Activated naive CD4-positive, alpha-beta T cell treated with anti-CD3 and anti-CD28 coated beads, Interleukin-2, amount 10 ng/mL, durations not matched to agents 7 days and 5 days (primary cell): ENCODE results near the gene TPP1.

ENCODE experiments used
- CTCF ChIA-PET: fragments of 350-600 bp; sonication (Branson Sonifier 250); formaldehyde crosslinking; loops from one replicate; lab custom pipeline; 2021; ENCODE audit warnings: antibody characterized with exemption; lab: Charles Lee
- DNase-seq: peaks from one replicate; pipeline ENCODE4 v3.0.0-alpha.2; 2020
- H3K27ac Mint-ChIP-seq: one replicate; pipeline ENCODE4 v1.8.0; 2021; ENCODE audit warnings: mild to moderate bottlenecking, moderate library complexity, mixed read lengths
- H3K27me3 Mint-ChIP-seq: one replicate; pipeline ENCODE4 v1.8.0; 2021; ENCODE audit warnings: mild to moderate bottlenecking, mixed read lengths
- H3K36me3 Mint-ChIP-seq: one replicate; pipeline ENCODE4 v1.8.0; 2021; ENCODE audit warnings: mixed read lengths
- H3K4me1 Mint-ChIP-seq: one replicate; pipeline ENCODE4 v1.8.0; 2021; ENCODE audit warnings: mixed read lengths
- H3K4me3 Mint-ChIP-seq: one replicate; pipeline ENCODE4 v1.8.0; 2021; ENCODE audit warnings: mild to moderate bottlenecking, moderate library complexity, mixed read lengths
- H3K9me3 Mint-ChIP-seq: one replicate; pipeline ENCODE4 v1.8.0; 2021; ENCODE audit warnings: mixed read lengths

TPP1 gene

GRCh38 chr11:6594142-6594768, 25.0 kb downstream of the TPP1 start:
- H3K9me3 Mint-ChIP-seq, result no peaks in the 10 kb centered on the region
- H3K36me3 Mint-ChIP-seq, result peaks cover 43% of the 10 kb centered on the region
- peaks cover 12% of the 10 kb centered on the region for H3K4me1 Mint-ChIP-seq
- H3K27me3 Mint-ChIP-seq, result no peaks in the 10 kb centered on the region
- H3K27ac Mint-ChIP-seq, result no peak overlapping the region
- H3K4me3 Mint-ChIP-seq, result no peak overlapping the region
- CTCF ChIA-PET, result interaction anchor here (1.1 to 2.4 kb wide), 4 partner anchors 10 to 113 kb away, joined by 3 to 9 read pairs (median 4); partner anchors contain the start of genes ARFIP2, MRPL17 and TIMM10B
- no peak for DNase-seq

- no peaks in the 10 kb centered on the region for H3K27me3 Mint-ChIP-seq
- CTCF ChIA-PET, result no interaction called here
- peaks cover 36% of the 10 kb centered on the region for H3K36me3 Mint-ChIP-seq
- H3K4me1 Mint-ChIP-seq, result no peaks in the 10 kb centered on the region
- no peak for DNase-seq
- H3K27ac Mint-ChIP-seq, result no peak overlapping the region
- H3K9me3 Mint-ChIP-seq, result peaks cover 18% of the 10 kb centered on the region
- H3K4me3 Mint-ChIP-seq, result no peak overlapping the region
These were observed 31.2 kb downstream of the TPP1 start for GRCh38 chr11:6588018-6588417.

DNA sequence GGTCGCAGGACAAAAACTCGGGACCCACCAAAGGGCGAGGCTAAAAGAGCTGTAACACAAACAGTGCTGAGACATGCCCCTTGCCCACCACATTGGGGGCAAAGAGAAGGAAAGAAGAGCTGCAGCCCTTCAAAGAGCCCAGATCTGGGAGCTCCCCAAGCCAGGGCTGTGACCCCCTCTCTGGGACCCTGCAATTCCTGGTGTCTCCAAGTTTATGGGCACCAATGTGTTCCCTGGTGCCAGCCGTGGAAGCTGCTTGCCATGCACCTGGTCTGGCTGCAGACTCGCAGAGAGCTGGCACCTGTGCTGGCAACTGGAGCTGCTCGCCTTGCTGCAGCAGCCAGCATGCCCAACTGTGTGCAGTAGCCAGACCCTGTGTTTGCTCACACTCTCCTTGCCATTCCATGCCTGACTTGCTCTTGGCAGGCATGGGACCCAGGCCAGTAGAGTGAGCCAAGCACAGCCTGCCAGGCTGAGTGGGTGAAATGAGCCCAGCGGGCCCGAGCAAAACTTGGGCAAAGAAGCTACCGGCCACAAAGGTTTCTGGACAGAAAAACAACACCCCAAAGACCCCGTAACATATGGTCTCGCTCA, 31.8 kb downstream of the TPP1 start:
- H3K4me3 Mint-ChIP-seq, result no peak overlapping the region
- H3K9me3 Mint-ChIP-seq, result peaks cover 21% of the 10 kb centered on the region
- no peak overlapping the region for H3K27ac Mint-ChIP-seq
- H3K4me1 Mint-ChIP-seq, result no peaks in the 10 kb centered on the region
- H3K36me3 Mint-ChIP-seq, result peaks cover 40% of the 10 kb centered on the region
- CTCF ChIA-PET, result interaction anchor here (0.8 to 1.1 kb wide), 2 partner anchors 10 to 96 kb away, joined by 3 read pairs; partner anchors contain the start of gene MRPL17
- no peaks in the 10 kb centered on the region for H3K27me3 Mint-ChIP-seq
- no peak for DNase-seq

DNA sequence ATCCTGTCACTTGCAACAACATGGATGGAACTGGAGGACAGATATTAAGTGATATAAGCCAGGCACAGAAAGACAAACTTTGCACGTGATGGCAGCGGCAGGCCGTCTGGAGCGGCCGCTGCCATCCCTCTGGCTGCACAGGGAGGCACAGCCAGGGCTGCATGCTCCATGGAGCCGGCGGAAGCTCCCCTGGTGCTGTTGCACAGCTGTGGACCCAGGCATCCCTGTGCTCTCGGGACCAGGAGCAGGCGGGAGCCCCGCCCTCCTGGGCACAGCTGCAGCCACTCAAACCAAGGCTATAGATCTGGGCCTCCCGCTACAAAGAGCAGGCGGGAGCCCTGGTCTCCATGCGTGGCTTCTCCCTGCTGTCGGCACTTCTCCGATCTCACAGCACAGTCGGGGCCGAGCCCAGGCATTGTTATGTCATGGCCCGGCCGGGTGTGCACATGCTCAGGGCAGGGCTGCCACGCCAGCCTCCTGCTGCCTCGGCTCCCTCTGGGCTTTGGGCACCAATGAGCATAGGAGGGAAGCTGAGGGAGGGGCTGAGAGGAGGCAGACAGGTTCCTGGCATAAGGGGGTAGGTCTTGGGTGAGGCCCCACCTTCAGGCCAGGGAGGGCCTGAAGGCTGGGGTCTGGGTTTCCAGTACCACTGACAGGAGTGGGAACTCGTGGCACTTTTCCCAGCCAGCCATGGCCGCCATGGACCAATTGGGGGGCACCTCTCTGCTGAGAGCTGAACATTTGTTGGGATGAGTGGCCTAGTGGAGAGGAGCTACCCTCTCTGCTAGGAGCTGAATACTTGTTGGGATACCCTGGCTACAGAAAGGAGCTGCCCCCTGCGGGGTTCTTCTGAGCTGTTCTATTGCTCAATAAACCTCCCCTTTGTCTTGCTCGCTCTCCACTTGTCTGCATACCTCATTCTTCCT, 32.5 kb downstream of the TPP1 start:
- H3K27ac Mint-ChIP-seq, result no peak overlapping the region
- no peak for DNase-seq
- peaks cover 25% of the 10 kb centered on the region for H3K9me3 Mint-ChIP-seq
- H3K36me3 Mint-ChIP-seq, result peaks cover 38% of the 10 kb centered on the region
- H3K27me3 Mint-ChIP-seq, result no peaks in the 10 kb centered on the region
- no peak overlapping the region for H3K4me3 Mint-ChIP-seq
- CTCF ChIA-PET, result interaction anchor here (0.8 to 1.1 kb wide), 2 partner anchors 10 to 97 kb away, joined by 3 read pairs; partner anchors contain the start of gene MRPL17
- no peaks in the 10 kb centered on the region for H3K4me1 Mint-ChIP-seq

GRCh38 chr11:6584528-6584927, 34.7 kb downstream of the TPP1 start:
- Mint-ChIP-seq H3K27ac (no peak overlapping the region), H3K9me3 (peaks cover 25% of the 10 kb centered on the region), H3K27me3 (no peaks in the 10 kb centered on the region), H3K4me3 (no peak overlapping the region), H3K36me3 (peaks cover 32% of the 10 kb centered on the region), H3K4me1 (no peaks in the 10 kb centered on the region)
- CTCF ChIA-PET, result no interaction called here
- no peak for DNase-seq

DNA sequence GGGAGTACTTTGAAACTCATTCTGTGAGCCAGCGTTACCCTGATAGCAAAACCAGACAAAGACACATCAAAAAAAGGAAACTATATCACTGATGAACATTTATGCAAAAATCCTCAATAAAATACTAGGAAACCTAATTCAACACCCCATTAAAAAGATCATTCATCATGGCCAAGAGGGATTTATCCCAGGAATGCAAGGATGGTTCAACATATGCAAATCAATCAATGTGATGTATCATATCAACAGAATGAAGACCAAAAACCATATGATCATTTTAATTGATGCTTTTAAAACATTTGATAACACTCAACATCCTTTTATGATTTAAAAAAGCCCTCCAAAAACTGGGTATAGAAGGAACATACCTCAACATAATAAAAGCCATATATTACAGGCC, 35.6 kb downstream of the TPP1 start:
- Mint-ChIP-seq H3K36me3 (peaks cover 32% of the 10 kb centered on the region), H3K27me3 (no peaks in the 10 kb centered on the region), H3K27ac (no peak overlapping the region), H3K4me1 (no peaks in the 10 kb centered on the region), H3K4me3 (no peak overlapping the region), H3K9me3 (peaks cover 25% of the 10 kb centered on the region)
- no peak for DNase-seq
- CTCF ChIA-PET, result no interaction called here

DNA sequence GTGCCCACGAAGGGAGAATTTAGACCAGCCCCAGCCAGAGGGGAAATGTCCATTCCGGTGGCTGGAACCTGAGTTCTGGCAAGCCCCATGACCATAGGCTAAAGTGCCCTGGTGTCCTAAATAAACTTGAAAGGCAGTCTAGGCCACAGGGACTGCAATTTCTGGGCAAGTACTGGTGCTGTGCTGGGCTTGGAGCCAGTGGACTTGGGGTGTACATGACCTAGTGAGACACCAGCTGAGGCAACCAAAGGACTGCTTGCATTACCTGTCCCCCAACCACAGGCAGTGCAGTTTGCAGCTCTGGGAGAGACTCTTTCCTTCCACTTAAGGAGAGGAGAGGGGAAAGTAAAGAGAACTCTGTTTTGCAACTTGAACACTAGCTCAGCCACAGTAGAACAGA, 39.5 kb downstream of the TPP1 start:
- H3K27me3 Mint-ChIP-seq, result no peaks in the 10 kb centered on the region

DNA sequence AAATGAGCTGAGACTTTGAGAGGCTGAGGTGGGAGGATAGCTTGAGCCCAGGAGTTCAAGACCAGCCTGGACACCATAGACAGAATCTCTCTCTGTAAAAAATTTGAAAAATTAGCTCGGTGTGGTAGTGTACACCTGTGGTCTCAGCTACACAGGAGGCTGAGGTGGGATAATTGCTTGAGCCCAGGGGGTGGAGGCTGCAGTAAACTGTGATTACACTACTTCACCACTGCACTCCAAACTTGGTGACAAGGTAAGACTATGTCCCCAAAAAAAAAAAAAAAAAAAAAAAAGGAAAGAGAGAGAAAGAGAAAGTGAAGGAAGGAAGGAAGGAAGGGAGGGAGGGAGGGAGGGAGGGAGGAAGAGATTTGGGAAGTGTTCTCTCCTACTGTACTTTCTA, 41.1 kb downstream of the TPP1 start:
- Mint-ChIP-seq H3K4me3 (no peak overlapping the region), H3K9me3 (peaks cover 8% of the 10 kb centered on the region), H3K27ac (no peak overlapping the region), H3K4me1 (no peaks in the 10 kb centered on the region), H3K27me3 (no peaks in the 10 kb centered on the region), H3K36me3 (peaks cover 11% of the 10 kb centered on the region)
- CTCF ChIA-PET, result interaction anchor here (1.1 to 1.6 kb wide), 2 partner anchors 15 to 47 kb away, joined by 3 read pairs; no protein-coding TSS in a partner anchor
- no peak for DNase-seq

More for the DNA sequence above, 39.5 kb downstream of the TPP1 start:
- no peak for DNase-seq
- CTCF ChIA-PET, result interaction anchor here (1.1 to 1.2 kb wide), 2 partner anchors 104 to 328 kb away, joined by 3 to 4 read pairs; partner anchors contain the start of gene MRPL17
- H3K9me3 Mint-ChIP-seq, result peaks cover 21% of the 10 kb centered on the region
- no peaks in the 10 kb centered on the region for H3K4me1 Mint-ChIP-seq
- H3K36me3 Mint-ChIP-seq, result peaks cover 25% of the 10 kb centered on the region
- no peak overlapping the region for H3K4me3 Mint-ChIP-seq
- H3K27ac Mint-ChIP-seq, result no peak overlapping the region

- DNase-seq, result no peak
- Mint-ChIP-seq H3K4me3 (no peak overlapping the region), H3K27ac (no peak overlapping the region), H3K36me3 (peaks cover 3% of the 10 kb centered on the region), H3K4me1 (no peaks in the 10 kb centered on the region), H3K27me3 (no peaks in the 10 kb centered on the region), H3K9me3 (no peaks in the 10 kb centered on the region)
- CTCF ChIA-PET, result interaction anchor here (0.6 to 1.6 kb wide), 2 partner anchors 16 to 20 kb away, joined by 3 read pairs; no protein-coding TSS in a partner anchor
These were observed 42.5 kb downstream of the TPP1 start for GRCh38 chr11:6576471-6577373.

DNA sequence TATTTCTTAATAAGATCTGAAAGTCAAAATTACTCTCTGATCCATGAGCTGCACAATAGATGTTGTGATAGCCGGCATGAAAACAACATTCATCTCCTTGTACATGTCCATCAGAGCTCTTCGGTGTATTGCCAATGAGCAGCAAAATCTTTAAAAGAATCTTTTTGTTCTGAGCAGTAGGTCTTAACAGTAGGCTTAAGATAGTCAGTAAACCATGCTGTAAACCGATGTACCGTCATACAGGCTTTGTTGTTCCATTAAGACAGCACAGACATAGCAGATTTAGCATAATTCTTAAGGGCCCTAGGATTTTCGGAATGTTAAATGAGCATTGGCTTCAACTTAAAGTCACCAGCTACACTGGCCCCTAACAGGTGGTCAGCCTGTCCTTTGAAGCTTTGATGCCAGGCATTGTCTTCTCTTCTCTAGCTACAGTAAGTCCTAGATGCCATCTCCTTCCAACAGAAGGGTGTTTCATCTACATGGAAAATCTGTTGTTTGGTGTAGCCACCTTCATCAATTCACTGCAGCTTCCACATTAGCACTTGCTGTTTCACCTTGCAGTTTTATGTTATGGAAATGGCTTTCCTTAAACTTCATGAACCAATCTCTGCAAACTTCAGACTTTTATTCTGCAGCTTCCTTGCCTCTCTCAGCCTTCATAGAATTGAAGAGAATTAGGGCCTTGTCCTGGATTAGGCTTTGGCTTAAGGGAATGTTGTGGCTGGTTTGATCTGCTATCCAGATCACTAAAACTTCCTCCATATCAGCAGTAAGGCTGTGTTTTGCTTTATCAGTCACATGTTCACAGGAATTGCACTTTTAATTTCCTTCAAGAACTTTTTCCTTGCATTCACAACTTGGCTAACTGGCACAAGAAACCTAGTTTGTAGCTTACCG, 44.2 kb downstream of the TPP1 start:
- H3K27ac Mint-ChIP-seq, result no peak overlapping the region
- no peaks in the 10 kb centered on the region for H3K9me3 Mint-ChIP-seq
- CTCF ChIA-PET, result no interaction called here
- DNase-seq, result no peak
- no peaks in the 10 kb centered on the region for H3K4me1 Mint-ChIP-seq
- H3K4me3 Mint-ChIP-seq, result no peak overlapping the region
- H3K36me3 Mint-ChIP-seq, result peaks cover 2% of the 10 kb centered on the region
- no peaks in the 10 kb centered on the region for H3K27me3 Mint-ChIP-seq

- H3K4me1 Mint-ChIP-seq, result no peaks in the 10 kb centered on the region
- peaks cover 5% of the 10 kb centered on the region for H3K36me3 Mint-ChIP-seq
- H3K9me3 Mint-ChIP-seq, result no peaks in the 10 kb centered on the region
- CTCF ChIA-PET, result no interaction called here
- H3K27me3 Mint-ChIP-seq, result no peaks in the 10 kb centered on the region
- DNase-seq, result no peak
- no peak overlapping the region for H3K27ac Mint-ChIP-seq
- no peak overlapping the region for H3K4me3 Mint-ChIP-seq
These were observed 47.0 kb downstream of the TPP1 start for GRCh38 chr11:6572215-6572614.

DNA sequence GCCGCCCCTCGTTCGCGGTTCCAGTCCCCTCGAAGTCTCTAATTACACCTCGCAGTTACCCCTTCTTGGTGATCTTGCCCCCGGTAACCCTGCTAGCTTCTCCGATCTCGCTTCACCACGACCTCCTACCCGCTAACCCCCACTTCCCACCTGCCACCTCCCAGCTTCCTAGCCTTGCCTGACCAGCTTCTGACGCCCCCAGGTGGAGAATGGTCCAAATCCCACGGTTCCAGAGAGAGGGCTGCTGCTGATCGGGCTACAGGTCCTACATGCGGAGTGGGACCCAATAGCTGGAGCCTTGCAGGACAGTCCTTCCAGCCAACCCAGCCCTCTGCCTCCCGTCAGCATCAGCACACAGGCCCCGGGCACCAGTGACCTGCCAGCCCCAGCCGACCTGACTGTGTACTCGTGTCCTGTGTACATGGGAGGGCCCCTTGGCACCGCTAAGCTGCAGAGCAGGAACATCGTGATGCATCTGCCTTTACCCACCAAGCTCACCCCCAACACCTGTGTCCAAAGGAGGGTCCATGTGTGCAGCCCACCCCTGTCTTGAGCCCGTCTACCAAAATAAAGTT, 47.7 kb downstream of the TPP1 start:
- Mint-ChIP-seq H3K9me3 (no peaks in the 10 kb centered on the region), H3K27me3 (no peaks in the 10 kb centered on the region), H3K4me3 (no peak overlapping the region), H3K27ac (no peak overlapping the region), H3K4me1 (no peaks in the 10 kb centered on the region), H3K36me3 (peaks cover 5% of the 10 kb centered on the region)
- CTCF ChIA-PET, result no interaction called here
- no peak for DNase-seq
